ENCODE data around the gene CHN2. TPM values are rescaled to one million over a fixed set of nuclear protein-coding genes. Genes with fewer than 3 reads are reported as not detected.

CHN2 gene
- total RNA-seq, 6 experiments from 2014 or later: not detected

- Mint-ChIP-seq H3K9me3 (no peaks in the 10 kb centered on the region), H3K27ac (no peak overlapping the region)
Observed at GRCh38 chr7:29458933-29459332, 264.4 kb downstream of the CHN2 start.

GRCh38 chr7:29459589-29459988, 265.0 kb downstream of the CHN2 start:
- DNase-seq: no peak
- peaks cover 31% of the 10 kb centered on the region for H3K4me1 Mint-ChIP-seq (ENCODE audit: low read depth)
- TF ChIP-seq CTCF (IDR thresholded peaks at IDR 0.05): no peak
- no peak overlapping the region for H3K27ac Mint-ChIP-seq
- no peaks in the 10 kb centered on the region for H3K36me3 Mint-ChIP-seq (ENCODE audit: low read depth)
- no peaks in the 10 kb centered on the region for H3K9me3 Mint-ChIP-seq
- peaks cover 15% of the 10 kb centered on the region for H3K27me3 Mint-ChIP-seq (ENCODE audit: insufficient read depth)
- no peak overlapping the region for H3K4me3 Mint-ChIP-seq

More at GRCh38 chr7:29458933-29459332, 264.4 kb downstream of the CHN2 start:
- Mint-ChIP-seq H3K4me1 (ENCODE audit: low read depth) (peaks cover 31% of the 10 kb centered on the region), H3K36me3 (ENCODE audit: low read depth) (no peaks in the 10 kb centered on the region), H3K27me3 (ENCODE audit: insufficient read depth) (peaks cover 14% of the 10 kb centered on the region), H3K4me3 (no peak overlapping the region)
- TF ChIP-seq CTCF (IDR thresholded peaks at IDR 0.05): no peak
- no peak for DNase-seq

- TF ChIP-seq CTCF (IDR thresholded peaks at IDR 0.05): no peak
- H3K27ac Mint-ChIP-seq: no peak overlapping the region
- H3K27me3 Mint-ChIP-seq (ENCODE audit: insufficient read depth): peaks cover 20% of the 10 kb centered on the region
- H3K36me3 Mint-ChIP-seq (ENCODE audit: low read depth): no peaks in the 10 kb centered on the region
- peaks cover 19% of the 10 kb centered on the region for H3K4me1 Mint-ChIP-seq (ENCODE audit: low read depth)
- DNase-seq: no peak
- H3K4me3 Mint-ChIP-seq: no peak overlapping the region
- H3K9me3 Mint-ChIP-seq: no peaks in the 10 kb centered on the region
Observed at GRCh38 chr7:29461996-29462395, 267.4 kb downstream of the CHN2 start.

GRCh38 chr7:29463504-29464158, 269.1 kb downstream of the CHN2 start:
- H3K9me3 Mint-ChIP-seq: no peaks in the 10 kb centered on the region
- TF ChIP-seq CTCF (IDR thresholded peaks at IDR 0.05): no peak
- no peak overlapping the region for H3K27ac Mint-ChIP-seq
- no peak overlapping the region for H3K4me3 Mint-ChIP-seq
- peaks cover 3% of the 10 kb centered on the region for H3K4me1 Mint-ChIP-seq (ENCODE audit: low read depth)
- no peak for DNase-seq
- no peaks in the 10 kb centered on the region for H3K36me3 Mint-ChIP-seq (ENCODE audit: low read depth)
- peaks cover 23% of the 10 kb centered on the region for H3K27me3 Mint-ChIP-seq (ENCODE audit: insufficient read depth)

GRCh38 chr7:29464753-29465152, 270.2 kb downstream of the CHN2 start:
- H3K4me3 Mint-ChIP-seq: no peak overlapping the region
- no peak for DNase-seq
- H3K9me3 Mint-ChIP-seq: no peaks in the 10 kb centered on the region
- TF ChIP-seq CTCF (IDR thresholded peaks at IDR 0.05): no peak
- no peaks in the 10 kb centered on the region for H3K36me3 Mint-ChIP-seq (ENCODE audit: low read depth)
- H3K27ac Mint-ChIP-seq: no peak overlapping the region
- H3K27me3 Mint-ChIP-seq (ENCODE audit: insufficient read depth): peaks cover 23% of the 10 kb centered on the region
- no peaks in the 10 kb centered on the region for H3K4me1 Mint-ChIP-seq (ENCODE audit: low read depth)

All from HFFc6 (cell line).